NCI-H1417 treated with DMSO at 0.1 percent for 48 hours (cell line): Measurements from ENCODE around the gene ATP5ME.

Experiments used
- DNase-seq: peaks from one replicate; lab custom pipeline; 2025; lab: John Stamatoyannopoulos, UW

Gene ATP5ME

DNA sequence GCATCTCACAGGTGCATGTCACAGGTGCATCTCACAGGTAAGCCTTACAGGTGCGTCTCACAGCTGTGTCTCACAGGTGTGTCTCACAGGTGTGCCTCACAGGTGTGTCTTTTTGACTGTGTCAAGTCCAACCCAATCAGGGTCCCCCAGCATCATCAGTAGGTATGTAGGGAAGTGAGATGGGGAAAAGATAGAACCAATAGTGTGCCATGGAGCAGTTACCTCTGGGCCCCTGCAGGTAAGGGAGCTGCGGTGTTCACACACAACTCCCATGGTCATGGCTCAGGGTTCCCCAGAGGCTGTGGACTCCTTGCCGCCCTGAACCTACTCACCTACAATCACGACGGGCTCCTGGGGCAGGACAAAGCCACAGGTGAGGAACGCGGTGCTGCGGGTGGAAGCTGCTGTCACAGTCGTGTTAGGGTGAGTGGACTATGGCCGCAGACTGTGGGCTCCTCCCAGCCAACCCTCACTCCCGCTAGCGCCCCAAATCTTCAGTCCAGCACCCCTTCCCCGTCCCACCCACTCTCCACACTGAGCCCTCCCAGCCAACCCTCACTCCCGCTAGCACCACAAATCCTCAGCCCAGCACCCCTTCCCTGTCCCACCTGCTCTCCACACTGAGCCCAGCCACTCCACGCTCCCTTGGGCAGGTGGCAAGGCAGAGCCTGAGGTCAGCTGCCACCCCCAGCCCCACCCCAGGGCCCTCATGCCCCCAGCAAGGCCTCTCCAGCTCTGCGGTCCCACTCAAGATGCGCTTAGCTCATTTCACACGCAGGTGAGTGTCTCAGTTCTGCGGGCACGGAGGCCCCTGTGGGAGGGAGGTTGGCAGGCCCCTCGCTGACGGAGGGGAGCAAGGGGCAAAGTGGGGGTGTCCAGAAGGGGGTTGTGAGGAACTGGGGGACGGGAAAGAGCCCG lies 50.8 kb downstream of the ATP5ME start:
- DNase-seq, result no peak
